ENCODE data around the gene C10orf90.

Gene C10orf90

DNA sequence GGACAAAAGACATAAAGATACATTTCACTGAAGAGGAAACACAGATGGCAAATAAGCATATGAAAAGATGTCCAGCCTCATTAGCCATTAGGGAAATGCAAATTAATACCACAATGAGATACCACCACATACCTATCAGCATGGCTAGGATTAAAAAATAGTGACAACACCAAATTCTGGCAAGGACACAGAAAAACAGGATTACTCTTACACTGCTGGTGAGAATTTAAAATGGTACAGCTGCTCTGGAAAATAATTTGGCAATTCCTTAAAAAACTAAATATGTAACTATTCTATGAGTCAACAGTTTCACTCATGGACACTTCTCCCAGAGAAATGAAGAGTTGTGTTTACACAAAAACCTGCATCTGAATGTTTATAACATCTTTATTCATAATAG, 121.1 kb downstream of the C10orf90 start:
- no peak for DNase-seq (ENCODE audit: low spot score)

DNA sequence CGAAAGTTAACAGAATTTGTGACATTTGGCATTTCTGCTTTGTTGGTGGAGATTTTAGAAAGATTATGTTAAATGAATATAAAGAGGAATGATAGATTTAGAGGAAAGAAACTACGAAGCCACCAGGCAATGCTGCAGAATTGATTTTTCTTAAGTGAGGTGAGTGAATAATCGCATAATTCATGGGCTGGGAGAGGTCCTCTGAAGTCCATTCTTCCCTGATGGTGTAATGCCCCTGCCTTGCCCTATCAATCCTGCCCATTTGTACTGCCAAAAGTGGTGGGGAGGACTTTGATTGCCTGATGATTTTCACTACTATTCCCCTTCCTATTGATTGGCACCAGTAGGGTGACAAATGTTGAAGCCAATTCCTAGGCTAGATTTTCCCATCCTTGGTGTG, 125.9 kb downstream of the C10orf90 start:
- DNase-seq (ENCODE audit: low spot score) = no peak

- no peak for DNase-seq (ENCODE audit: low spot score)
These were observed 131.9 kb downstream of the C10orf90 start for GRCh38 chr10:126538439-126539135.

- no peak for DNase-seq (ENCODE audit: low spot score)
These were observed 133.8 kb downstream of the C10orf90 start for GRCh38 chr10:126536656-126537055.

GRCh38 chr10:126536148-126536547, 134.3 kb downstream of the C10orf90 start:
- no peak for DNase-seq (ENCODE audit: low spot score)

- DNase-seq (ENCODE audit: low spot score) = no peak
These were observed 136.8 kb downstream of the C10orf90 start for GRCh38 chr10:126533644-126534043.

- DNase-seq (ENCODE audit: low spot score) = no peak
These were observed 142.1 kb downstream of the C10orf90 start for GRCh38 chr10:126528315-126528835.

DNA sequence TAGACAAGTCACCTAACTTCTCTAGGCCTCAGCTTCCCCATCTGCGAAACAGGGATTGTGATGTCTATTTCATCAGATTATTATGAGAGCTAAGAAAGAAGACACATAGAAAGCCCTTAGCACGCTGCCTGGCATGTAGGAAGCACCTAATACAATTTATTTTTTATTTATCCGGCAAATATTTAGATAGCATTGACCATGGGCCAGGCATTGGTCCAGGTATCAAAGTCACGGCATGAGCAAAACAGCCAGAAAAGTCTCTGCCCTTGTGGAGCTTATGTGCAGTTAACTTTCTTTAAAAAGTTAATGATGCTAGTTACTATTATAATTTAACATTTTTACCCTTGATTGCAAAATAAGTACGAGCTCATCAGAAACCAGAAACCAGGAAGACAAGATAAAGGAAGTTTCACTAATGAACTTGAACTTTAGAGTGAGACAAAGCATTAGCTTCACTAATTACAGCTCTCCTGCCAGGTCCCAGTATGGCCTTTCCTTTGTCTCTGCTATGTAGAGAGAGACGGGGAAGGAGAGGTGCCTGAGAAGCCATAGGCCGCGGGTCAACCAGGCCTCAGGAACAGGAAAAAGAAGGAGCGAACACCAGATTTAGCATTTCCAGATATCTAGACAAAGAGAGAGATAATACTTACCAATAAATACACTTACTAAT, 142.7 kb downstream of the C10orf90 start:
- no peak for DNase-seq (ENCODE audit: low spot score)

DNA sequence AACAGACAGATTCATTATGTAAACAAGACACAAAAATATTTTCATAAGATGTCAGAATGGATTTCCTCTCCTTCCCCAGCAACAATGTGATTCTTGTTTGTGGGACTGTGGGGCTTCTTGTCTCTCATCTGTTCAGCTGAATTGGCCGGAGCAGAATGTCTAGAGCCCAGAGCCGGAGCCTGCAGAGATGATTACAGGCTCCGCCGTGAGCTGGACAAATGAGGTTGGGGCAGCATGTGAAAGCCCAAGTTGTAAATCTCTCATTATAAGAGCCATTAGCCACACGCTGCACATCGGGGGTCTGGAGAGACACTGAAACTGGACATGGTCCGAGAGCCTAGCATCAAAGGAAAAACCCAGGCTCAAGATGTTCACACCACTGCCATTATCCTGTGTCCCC, 145.2 kb downstream of the C10orf90 start:
- no peak for DNase-seq (ENCODE audit: low spot score)

DNA sequence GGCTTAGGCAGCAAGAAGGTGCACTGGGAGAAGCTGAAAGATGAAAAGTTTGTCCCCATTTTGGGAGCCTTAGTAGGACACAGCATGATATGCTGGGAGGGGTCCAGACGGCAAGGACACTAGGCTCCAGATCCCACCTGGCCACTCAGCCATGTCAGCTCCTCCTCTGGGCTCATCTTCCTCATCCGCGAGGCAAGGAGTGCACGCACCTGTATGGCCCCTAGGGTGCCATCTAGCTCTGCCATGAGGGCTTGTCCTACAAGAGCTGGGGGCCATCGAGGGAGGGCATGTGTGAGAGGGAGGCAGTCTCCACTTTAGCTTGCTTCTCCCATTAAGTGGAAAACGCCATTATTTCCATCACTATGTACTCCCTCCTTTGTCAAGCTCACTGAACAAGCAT, 146.0 kb downstream of the C10orf90 start:
- no peak for DNase-seq (ENCODE audit: low spot score)

DNA sequence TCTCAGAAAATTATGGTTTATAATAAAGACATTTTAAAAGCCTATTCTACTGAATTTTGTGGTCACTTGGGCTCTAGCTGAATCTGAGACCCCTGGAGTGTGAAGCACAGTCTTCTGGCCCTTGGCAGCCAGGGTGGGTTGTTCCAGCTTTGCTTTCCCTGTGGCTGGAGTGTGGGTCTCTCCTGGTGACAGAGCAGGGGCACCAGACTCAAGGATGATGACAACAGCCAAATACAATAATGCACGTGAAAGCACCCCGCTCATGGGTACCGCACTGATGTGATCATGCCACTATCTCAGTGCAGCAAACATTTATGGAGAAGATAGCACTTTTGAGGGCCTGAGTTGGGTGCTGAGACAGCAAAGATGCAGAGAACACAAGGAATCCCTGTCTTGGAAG, 147.4 kb downstream of the C10orf90 start:
- no peak for DNase-seq (ENCODE audit: low spot score)

DNA sequence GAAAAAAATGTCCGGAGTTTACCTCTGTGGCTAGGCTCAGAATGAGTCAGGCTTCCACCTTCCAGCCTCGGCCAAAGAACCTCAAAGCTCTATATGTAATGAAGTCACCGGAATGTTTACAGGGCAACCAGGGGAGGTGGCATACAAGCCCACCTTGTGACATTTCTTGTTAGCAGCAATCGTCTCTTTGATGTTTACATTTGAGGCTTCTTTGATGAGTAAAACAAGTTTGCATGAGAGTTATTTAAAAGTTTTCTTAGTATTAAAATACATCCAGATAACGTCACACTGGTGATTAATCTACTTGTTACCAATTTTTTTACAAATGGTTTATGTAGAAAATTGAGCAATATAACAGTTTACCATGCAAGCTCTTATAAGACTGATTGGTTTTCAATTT, 149.1 kb downstream of the C10orf90 start:
- no peak for DNase-seq (ENCODE audit: low spot score)

GRCh38 chr10:126520751-126521317, 149.7 kb downstream of the C10orf90 start:
- DNase-seq (ENCODE audit: low spot score) = no peak

GRCh38 chr10:126519992-126520391, 150.5 kb downstream of the C10orf90 start:
- no peak for DNase-seq (ENCODE audit: low spot score)

- DNase-seq (ENCODE audit: low spot score) = no peak
These were observed 151.3 kb downstream of the C10orf90 start for GRCh38 chr10:126519185-126519584.

DNA sequence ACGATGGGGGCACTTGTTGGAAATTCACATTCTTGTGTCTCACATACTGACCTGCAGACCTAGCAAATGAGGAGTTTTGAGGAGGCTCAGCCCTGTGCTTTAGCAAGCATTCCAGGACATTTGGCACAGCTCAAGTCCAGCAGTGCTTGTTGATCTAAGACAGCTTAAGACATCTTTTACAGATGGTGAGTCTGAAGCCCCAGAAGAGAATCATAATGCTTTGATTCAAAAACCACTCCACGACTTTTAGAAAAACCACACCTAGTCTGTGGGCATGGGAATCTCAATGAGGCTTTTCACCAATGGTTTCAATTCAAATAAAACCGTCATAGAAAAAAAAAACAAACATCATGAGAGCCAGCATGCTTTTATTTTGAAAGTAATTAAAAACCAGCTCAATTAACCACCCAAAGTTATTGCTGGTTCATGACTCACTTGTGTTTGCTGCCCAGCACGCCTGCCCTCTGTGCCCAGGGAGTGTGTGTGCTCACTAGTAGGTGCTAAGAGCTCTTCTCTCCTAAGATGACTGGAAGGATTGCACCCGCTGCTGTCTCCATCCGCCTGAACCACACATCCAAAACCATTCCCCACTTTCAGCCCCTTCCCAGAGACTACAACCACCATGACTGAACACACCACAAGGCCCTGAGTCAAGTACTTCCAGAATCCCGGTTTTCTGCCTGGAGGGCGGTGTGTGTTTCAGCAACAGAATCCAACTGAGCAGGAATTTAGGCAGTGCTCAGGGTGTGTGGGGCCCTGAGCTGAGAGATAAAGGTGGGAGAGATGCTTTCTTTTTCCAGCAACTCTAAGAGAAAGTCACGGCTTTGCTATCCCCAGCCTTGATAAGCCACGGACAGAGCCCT, 152.0 kb downstream of the C10orf90 start:
- no peak for DNase-seq (ENCODE audit: low spot score)

DNA sequence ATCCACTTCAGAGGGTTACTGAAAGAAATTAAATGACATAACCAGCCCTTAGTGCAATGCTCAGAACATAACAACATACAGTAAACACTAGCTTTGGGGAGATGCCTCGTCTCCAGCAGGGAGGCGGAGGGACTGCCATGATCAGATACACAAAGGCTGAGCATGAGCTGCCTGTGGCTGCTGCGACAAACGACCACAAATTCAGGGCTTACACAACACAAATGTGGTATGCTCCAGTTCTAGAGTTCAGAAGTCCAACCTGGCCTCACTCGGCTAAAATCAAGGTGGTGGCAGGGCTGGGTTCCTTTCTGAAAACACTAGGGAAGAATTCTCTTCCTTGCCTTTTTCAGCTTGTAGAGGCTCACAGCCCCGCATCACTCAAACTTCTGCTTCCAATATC, 154.0 kb downstream of the C10orf90 start:
- no peak for DNase-seq (ENCODE audit: low spot score)

GRCh38 chr10:126511917-126512479, 158.5 kb downstream of the C10orf90 start:
- no peak for DNase-seq (ENCODE audit: low spot score)

DNA sequence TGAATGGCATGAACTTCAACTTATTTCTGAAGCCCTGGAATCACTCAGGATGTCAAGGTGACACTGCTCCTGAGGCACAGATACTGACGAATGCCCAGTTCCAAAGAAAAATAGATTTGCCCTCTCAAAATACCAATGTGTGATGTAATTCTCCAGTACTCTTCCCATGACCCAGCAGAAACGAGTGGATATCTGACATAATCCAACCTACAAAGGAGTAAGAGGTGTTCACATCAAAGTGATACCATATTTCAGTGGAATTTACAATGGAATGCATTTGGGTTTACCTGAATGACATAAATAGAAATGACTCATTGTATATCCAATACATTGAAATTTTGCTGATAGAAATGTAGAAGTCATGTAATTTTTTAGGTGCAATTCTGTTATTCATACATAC, 161.3 kb downstream of the C10orf90 start:
- DNase-seq (ENCODE audit: low spot score) = no peak

GRCh38 chr10:126508535-126509040, 161.9 kb downstream of the C10orf90 start:
- DNase-seq (ENCODE audit: low spot score) = no peak

GRCh38 chr10:126504761-126505112, 165.8 kb downstream of the C10orf90 start:
- DNase-seq (ENCODE audit: low spot score) = no peak
